ENCODE results near the gene PPP3R1.

DNA sequence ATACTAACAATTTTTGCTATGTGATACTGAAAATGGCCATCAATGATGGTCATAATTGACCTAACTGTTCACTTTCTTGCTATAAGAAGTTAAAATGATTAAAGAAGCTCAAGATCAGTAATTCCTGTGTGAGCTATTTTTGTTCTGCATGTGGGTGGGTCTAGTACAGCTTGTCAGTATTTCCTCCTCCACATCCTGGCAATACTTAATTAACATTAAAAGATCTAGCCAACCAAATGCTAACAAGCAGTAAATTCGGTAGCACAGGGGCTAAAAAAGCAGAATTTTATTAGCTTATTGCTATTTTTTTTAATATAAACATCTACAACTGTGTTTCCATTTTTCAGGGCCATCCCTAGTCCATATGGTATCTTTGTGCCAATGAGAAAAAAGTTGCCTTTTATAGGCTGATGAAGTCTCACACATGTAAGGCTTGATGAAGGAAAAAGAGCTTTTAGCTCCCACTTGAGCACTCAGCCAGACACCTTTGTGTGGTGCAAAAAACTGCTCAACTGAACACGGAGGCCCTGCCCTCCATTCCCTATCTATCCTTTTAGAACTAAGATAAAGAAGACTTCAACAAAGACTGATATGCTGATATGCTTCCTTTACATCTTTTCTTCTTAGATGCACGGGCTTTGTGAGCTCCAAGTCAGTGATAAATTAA is 99.5 kb downstream of the PPP3R1 start:
- no peak for TF ChIP-seq POLR2A (IDR thresholded peaks at IDR 0.05)
- no peak for TF ChIP-seq CTCF (IDR thresholded peaks at IDR 0.05)
- no peak for TF ChIP-seq EP300 (IDR thresholded peaks at IDR 0.05)
